ENCODE measurements around the gene BTF3.
"Not testable (repeated sequence)": the region's sequence is repeated elsewhere in the genome, so short reads cannot be mapped to it uniquely, and the experiment has no call there.

Gene BTF3

GRCh38 chr5:73495772-73496335 lies 2.4 kb upstream of the BTF3 start:
- Mint-ChIP-seq H3K9me3 (no peaks in the 10 kb centered on the region), H3K36me3 (ENCODE audit: low read depth) (peaks cover 21% of the 10 kb centered on the region), H3K27ac (no peak overlapping the region), H3K4me1 (ENCODE audit: low read depth) (peaks cover 29% of the 10 kb centered on the region), H3K27me3 (peaks cover 27% of the 10 kb centered on the region), H3K4me3 (no peak overlapping the region)

GRCh38 chr5:73496984-73497457 lies 1.2 kb upstream of the BTF3 start:
- Mint-ChIP-seq H3K27me3 (peaks cover 18% of the 10 kb centered on the region), H3K27ac (no peak overlapping the region), H3K4me1 (ENCODE audit: low read depth) (peaks cover 37% of the 10 kb centered on the region), H3K36me3 (ENCODE audit: low read depth) (peaks cover 29% of the 10 kb centered on the region), H3K9me3 (no peaks in the 10 kb centered on the region), H3K4me3 (peak overlapping the region; percentile 95)

GRCh38 chr5:73497497-73498056 lies 665 bp upstream of the BTF3 start:
- H3K9me3 Mint-ChIP-seq, result no peaks in the 10 kb centered on the region
- H3K27ac Mint-ChIP-seq, result peak overlapping the region; percentile 98
- H3K4me3 Mint-ChIP-seq, result peak overlapping the region; percentile 95
- H3K36me3 Mint-ChIP-seq (ENCODE audit: low read depth), result peaks cover 35% of the 10 kb centered on the region
- H3K27me3 Mint-ChIP-seq, result peaks cover 15% of the 10 kb centered on the region
- peaks cover 42% of the 10 kb centered on the region for H3K4me1 Mint-ChIP-seq (ENCODE audit: low read depth)

GRCh38 chr5:73499187-73499586 lies 945 bp downstream of the BTF3 start:
- Mint-ChIP-seq H3K36me3 (ENCODE audit: low read depth) (peaks cover 49% of the 10 kb centered on the region), H3K27me3 (peaks cover 7% of the 10 kb centered on the region), H3K27ac (peak overlapping the region; percentile 98), H3K9me3 (no peaks in the 10 kb centered on the region), H3K4me3 (peak overlapping the region; percentile 95), H3K4me1 (ENCODE audit: low read depth) (peaks cover 52% of the 10 kb centered on the region)

- peak overlapping the region; percentile 98 for H3K27ac Mint-ChIP-seq
- peaks cover 52% of the 10 kb centered on the region for H3K4me1 Mint-ChIP-seq (ENCODE audit: low read depth)
- H3K4me3 Mint-ChIP-seq, result peak overlapping the region; percentile 95
- H3K36me3 Mint-ChIP-seq (ENCODE audit: low read depth), result peaks cover 55% of the 10 kb centered on the region
- no peaks in the 10 kb centered on the region for H3K9me3 Mint-ChIP-seq
- H3K27me3 Mint-ChIP-seq, result peaks cover under 1% of the 10 kb centered on the region
Observed at GRCh38 chr5:73499756-73500155, 1.5 kb downstream of the BTF3 start.

- H3K4me3 Mint-ChIP-seq, result peak overlapping the region; percentile 95
- H3K4me1 Mint-ChIP-seq (ENCODE audit: low read depth), result peaks cover 52% of the 10 kb centered on the region
Observed at GRCh38 chr5:73501406-73501805, 3.2 kb downstream of the BTF3 start.

GRCh38 chr5:73506459-73506955 lies 8.3 kb downstream of the BTF3 start:
- H3K4me3 Mint-ChIP-seq, result no peak overlapping the region
- H3K27me3 Mint-ChIP-seq, result no peaks in the 10 kb centered on the region
- peaks cover 16% of the 10 kb centered on the region for H3K4me1 Mint-ChIP-seq (ENCODE audit: low read depth)
- peaks cover 57% of the 10 kb centered on the region for H3K36me3 Mint-ChIP-seq (ENCODE audit: low read depth)
- H3K27ac Mint-ChIP-seq, result no peak overlapping the region
- no peaks in the 10 kb centered on the region for H3K9me3 Mint-ChIP-seq

More at GRCh38 chr5:73501406-73501805, 3.2 kb downstream of the BTF3 start:
- Mint-ChIP-seq H3K27me3 (no peaks in the 10 kb centered on the region), H3K27ac (peak overlapping the region; percentile 78), H3K36me3 (ENCODE audit: low read depth) (peaks cover 67% of the 10 kb centered on the region), H3K9me3 (no peaks in the 10 kb centered on the region)

GRCh38 chr5:73507062-73507461 lies 8.8 kb downstream of the BTF3 start:
- Mint-ChIP-seq H3K36me3 (ENCODE audit: low read depth) (peaks cover 55% of the 10 kb centered on the region), H3K9me3 (no peaks in the 10 kb centered on the region), H3K27ac (no peak overlapping the region), H3K4me1 (ENCODE audit: low read depth) (peaks cover 14% of the 10 kb centered on the region), H3K4me3 (no peak overlapping the region), H3K27me3 (no peaks in the 10 kb centered on the region)

GRCh38 chr5:73508521-73508920 lies 10.3 kb downstream of the BTF3 start:
- H3K27me3 Mint-ChIP-seq; H3K27ac Mint-ChIP-seq; H3K4me1 Mint-ChIP-seq (ENCODE audit: low read depth); H3K4me3 Mint-ChIP-seq; H3K9me3 Mint-ChIP-seq: not testable (repeated sequence)
- peaks cover 40% of the 10 kb centered on the region for H3K36me3 Mint-ChIP-seq (ENCODE audit: low read depth)

- H3K27me3 Mint-ChIP-seq, result no peaks in the 10 kb centered on the region
Observed at GRCh38 chr5:73513996-73514395, 15.8 kb downstream of the BTF3 start.

GRCh38 chr5:73514418-73514817 lies 16.2 kb downstream of the BTF3 start:
- Mint-ChIP-seq H3K9me3 (no peaks in the 10 kb centered on the region), H3K4me1 (ENCODE audit: low read depth) (no peaks in the 10 kb centered on the region), H3K27ac (no peak overlapping the region), H3K36me3 (ENCODE audit: low read depth) (no peaks in the 10 kb centered on the region), H3K27me3 (no peaks in the 10 kb centered on the region), H3K4me3 (no peak overlapping the region)

More at GRCh38 chr5:73513996-73514395, 15.8 kb downstream of the BTF3 start:
- no peaks in the 10 kb centered on the region for H3K36me3 Mint-ChIP-seq (ENCODE audit: low read depth)
- no peak overlapping the region for H3K27ac Mint-ChIP-seq
- no peaks in the 10 kb centered on the region for H3K9me3 Mint-ChIP-seq
- no peaks in the 10 kb centered on the region for H3K4me1 Mint-ChIP-seq (ENCODE audit: low read depth)
- H3K4me3 Mint-ChIP-seq, result no peak overlapping the region

- H3K27ac Mint-ChIP-seq, result no peak overlapping the region
- H3K36me3 Mint-ChIP-seq (ENCODE audit: low read depth), result no peaks in the 10 kb centered on the region
- H3K4me1 Mint-ChIP-seq (ENCODE audit: low read depth), result no peaks in the 10 kb centered on the region
- no peaks in the 10 kb centered on the region for H3K9me3 Mint-ChIP-seq
- no peaks in the 10 kb centered on the region for H3K27me3 Mint-ChIP-seq
- no peak overlapping the region for H3K4me3 Mint-ChIP-seq
Observed at GRCh38 chr5:73515232-73515631, 17.0 kb downstream of the BTF3 start.

GRCh38 chr5:73519531-73520283 lies 21.5 kb downstream of the BTF3 start:
- Mint-ChIP-seq H3K4me3 (peak overlapping the region; percentile 23), H3K4me1 (ENCODE audit: low read depth) (peaks cover 10% of the 10 kb centered on the region), H3K27ac (no peak overlapping the region), H3K9me3 (no peaks in the 10 kb centered on the region), H3K36me3 (ENCODE audit: low read depth) (no peaks in the 10 kb centered on the region), H3K27me3 (no peaks in the 10 kb centered on the region)

GRCh38 chr5:73522989-73523388 lies 24.7 kb downstream of the BTF3 start:
- peaks cover 10% of the 10 kb centered on the region for H3K4me1 Mint-ChIP-seq (ENCODE audit: low read depth)
- H3K27ac Mint-ChIP-seq, result peak overlapping the region; percentile 34
- no peaks in the 10 kb centered on the region for H3K9me3 Mint-ChIP-seq
- no peaks in the 10 kb centered on the region for H3K36me3 Mint-ChIP-seq (ENCODE audit: low read depth)
- no peaks in the 10 kb centered on the region for H3K27me3 Mint-ChIP-seq
- no peak overlapping the region for H3K4me3 Mint-ChIP-seq

GRCh38 chr5:73523861-73524260 lies 25.6 kb downstream of the BTF3 start:
- H3K4me1 Mint-ChIP-seq (ENCODE audit: low read depth), result peaks cover 10% of the 10 kb centered on the region
- H3K36me3 Mint-ChIP-seq (ENCODE audit: low read depth), result no peaks in the 10 kb centered on the region
- no peaks in the 10 kb centered on the region for H3K9me3 Mint-ChIP-seq
- no peak overlapping the region for H3K4me3 Mint-ChIP-seq
- H3K27ac Mint-ChIP-seq, result peak overlapping the region; percentile 6
- no peaks in the 10 kb centered on the region for H3K27me3 Mint-ChIP-seq
